Esophagus squamous epithelium (tissue), 5 donors: ENCODE results near the gene MRPL45. TPM values are rescaled to one million over a fixed set of nuclear protein-coding genes. Genes with fewer than 3 reads are reported as not detected.

Experiments used
- DNase-seq: peaks from one replicate; lab custom pipeline; 2025; lab: John Stamatoyannopoulos, UW
- H3K27ac ChIP-seq, 4 donors: fragments of 200-600 bp; sonication (generic); one replicate each; pipeline ENCODE4 v1.5.1; 2016 to 2019; ENCODE audit warnings: mild to moderate bottlenecking in 1 of 4
- H3K27me3 ChIP-seq, 4 donors: fragments of 200-600 bp; sonication (generic); 1 replicate in 3 of 4; 2 replicates in 1 of 4; pipeline versions ENCODE4 v1.5.1 to v1.6.0; 2017 to 2021; ENCODE audit warnings: antibody characterized with exemption in 1 of 4
- H3K36me3 ChIP-seq, 3 donors: fragments of 200-600 bp; sonication (generic); one replicate each; pipeline ENCODE4 v1.5.1; 2016 to 2019
- H3K4me1 ChIP-seq, 3 donors: fragments of 200-600 bp; sonication (generic); one replicate each; pipeline ENCODE4 v1.5.1; 2017 to 2019
- H3K4me3 ChIP-seq, 4 donors: fragments of 200-600 bp; sonication (generic); 1 replicate in 3 of 4; 2 replicates in 1 of 4; pipeline ENCODE4 v1.5.1; 2016 to 2019; ENCODE audit warnings: mild to moderate bottlenecking in 2 of 4, moderate library complexity in 1 of 4
- H3K9me3 ChIP-seq, 3 donors: fragments of 200-600 bp; sonication (generic); one replicate each; pipeline ENCODE4 v1.5.1; 2016 to 2019
- POLR2A ChIP-seq, 4 donors: fragments of 450-650 bp; IDR thresholded peaks; one replicate each; pipeline ENCODE4 v1.6.1; 2017; ENCODE audit warnings: antibody characterized with exemption in 4 of 4, mild to moderate bottlenecking in 4 of 4, moderate library complexity in 3 of 4
- WGBS, 2 donors: methylation state at CpG; one replicate each; pipeline ENCODE4 v1.1.5; 2018; 5-methylcytosine and 5-hydroxymethylcytosine counted together
- intact Hi-C: fragments of 100-400 bp; cut with DNase I; formaldehyde crosslinking; loops from one replicate; pipeline ENCODE4 v1.15.0; 2022
- total RNA-seq, 4 donors: library from RNA; depleted of rRNA; stranded (reverse); fragments of >200 nt; gene quantifications; one replicate each; pipeline ENCODE4 v1.1.0, GENCODE V29; 2016
- TF ChIP-seq, protein P1 (sequence below), 6 experiments: fragments of 450-650 bp in 4 of 6; fragments of 200-600 bp in 2 of 6; sonication (generic) in 2 of 6; IDR thresholded peaks; one replicate each; pipeline ENCODE4 v1.5.1; 2016 to 2019; ENCODE audit warnings: antibody characterized with exemption in 6 of 6, mild to moderate bottlenecking in 4 of 6, moderate library complexity in 4 of 6
- donor health status: DM: yes; HTN: yes; CAD: no.

Gene MRPL45
- total RNA-seq, 4 donors from 2014 or later, result 21.3 to 33.0 (median 29.9) TPM

DNA sequence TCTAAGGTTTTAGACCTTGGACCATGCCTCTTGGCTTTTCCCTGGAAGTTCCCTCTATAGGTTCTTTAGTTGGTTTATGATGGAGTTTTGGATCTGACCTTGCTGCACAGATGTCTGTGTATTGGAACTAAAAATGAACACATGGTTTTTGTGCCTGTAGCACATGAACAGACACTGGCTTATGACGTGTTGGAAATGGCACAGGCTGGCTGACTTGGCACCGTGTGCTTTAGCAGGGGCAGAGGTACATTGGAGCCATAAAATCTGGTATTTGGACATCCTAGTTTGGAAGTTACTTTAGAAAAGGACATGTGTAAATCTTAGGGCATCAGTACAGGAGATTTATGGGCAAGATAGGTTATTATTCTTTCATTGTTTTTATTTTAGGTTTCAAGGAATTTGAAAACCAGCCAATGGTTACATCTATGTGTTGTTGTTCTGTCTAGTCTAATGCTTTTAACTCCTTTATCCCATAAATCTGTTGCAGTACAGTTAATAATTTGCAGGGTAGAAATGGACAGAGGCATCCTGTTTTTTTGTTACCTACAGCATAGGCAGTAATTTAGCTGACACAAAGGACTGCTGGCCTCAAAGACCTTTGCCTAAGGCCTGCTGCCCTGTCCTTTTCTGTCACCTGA, 60.6 kb downstream of the MRPL45 start:
- Histone ChIP-seq H3K4me1 (peaks cover 22 to 89% (median 44%) of the 10 kb centered on the region in 3 donors), H3K27me3 (no peaks in the 10 kb centered on the region), H3K9me3 (no peaks in the 10 kb centered on the region), H3K4me3 (no peak overlapping the region), H3K27ac (peak overlapping the region in 2 of 4 donors; percentile 6 to 8), H3K36me3 (peaks cover 0 to 11% (median 0%) of the 10 kb centered on the region in 3 donors)
- 13 to 18% methylated on average over 1 to 2 of the region's 2 CpGs for WGBS, 2 donors
- no peak for DNase-seq
- intact Hi-C loops, result no loop called here
- TF ChIP-seq, protein P1, sequence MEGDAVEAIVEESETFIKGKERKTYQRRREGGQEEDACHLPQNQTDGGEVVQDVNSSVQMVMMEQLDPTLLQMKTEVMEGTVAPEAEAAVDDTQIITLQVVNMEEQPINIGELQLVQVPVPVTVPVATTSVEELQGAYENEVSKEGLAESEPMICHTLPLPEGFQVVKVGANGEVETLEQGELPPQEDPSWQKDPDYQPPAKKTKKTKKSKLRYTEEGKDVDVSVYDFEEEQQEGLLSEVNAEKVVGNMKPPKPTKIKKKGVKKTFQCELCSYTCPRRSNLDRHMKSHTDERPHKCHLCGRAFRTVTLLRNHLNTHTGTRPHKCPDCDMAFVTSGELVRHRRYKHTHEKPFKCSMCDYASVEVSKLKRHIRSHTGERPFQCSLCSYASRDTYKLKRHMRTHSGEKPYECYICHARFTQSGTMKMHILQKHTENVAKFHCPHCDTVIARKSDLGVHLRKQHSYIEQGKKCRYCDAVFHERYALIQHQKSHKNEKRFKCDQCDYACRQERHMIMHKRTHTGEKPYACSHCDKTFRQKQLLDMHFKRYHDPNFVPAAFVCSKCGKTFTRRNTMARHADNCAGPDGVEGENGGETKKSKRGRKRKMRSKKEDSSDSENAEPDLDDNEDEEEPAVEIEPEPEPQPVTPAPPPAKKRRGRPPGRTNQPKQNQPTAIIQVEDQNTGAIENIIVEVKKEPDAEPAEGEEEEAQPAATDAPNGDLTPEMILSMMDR (IDR thresholded peaks at IDR 0.05), result no peak
- TF ChIP-seq POLR2A (IDR thresholded peaks at IDR 0.05), result no peak

DNA sequence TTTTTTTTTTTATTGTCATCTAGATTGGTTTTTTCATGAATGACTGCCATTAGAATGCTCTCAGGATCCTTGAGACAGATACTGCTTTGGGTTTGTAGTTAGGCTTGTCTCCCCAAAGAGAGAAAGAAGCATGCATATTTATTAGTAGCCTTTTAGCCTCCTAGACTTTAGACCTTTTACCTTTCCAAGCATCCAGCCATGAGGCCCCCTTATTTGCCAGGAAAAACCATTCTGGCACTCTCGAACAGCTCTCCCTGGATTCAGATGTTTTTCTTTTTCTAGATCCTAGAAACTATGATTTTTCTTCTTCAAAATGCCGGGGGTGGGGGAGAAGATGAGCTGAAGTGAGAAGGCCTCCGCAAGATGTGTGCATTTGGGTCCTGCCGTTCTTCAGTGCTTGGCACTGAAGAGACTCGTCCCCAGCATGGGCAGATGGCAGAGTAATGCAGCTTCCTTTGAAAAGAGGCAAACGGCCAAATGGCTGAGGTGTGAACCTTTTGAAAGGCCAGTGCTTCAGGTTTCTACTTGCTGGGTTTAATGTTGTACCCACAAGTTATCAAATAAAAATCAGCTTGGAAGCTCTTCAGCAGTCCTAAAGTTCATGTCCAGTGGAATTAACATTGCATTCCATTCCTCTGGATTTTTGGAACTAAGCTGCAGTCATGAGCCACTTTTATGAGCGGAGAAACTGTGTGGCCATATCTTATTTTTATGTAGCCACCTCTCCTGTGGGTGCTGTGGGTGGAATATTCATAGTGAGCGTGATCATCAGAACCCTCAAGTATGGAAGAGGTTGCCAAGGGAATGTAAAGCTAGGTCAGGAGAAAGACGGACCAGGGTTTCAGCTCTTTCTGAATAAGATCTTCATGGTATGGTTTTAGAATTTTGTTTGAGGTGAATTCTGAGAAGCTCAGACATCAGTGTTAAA, 61.9 kb downstream of the MRPL45 start:
- no peak for DNase-seq
- H3K36me3 ChIP-seq, result peaks cover 0 to 24% (median 0%) of the 10 kb centered on the region in 3 donors
- intact Hi-C loops, result no loop called here
- no peaks in the 10 kb centered on the region for H3K9me3 ChIP-seq
- H3K27ac ChIP-seq, result peak overlapping the region in 2 of 4 donors; percentile 50 to 57
- WGBS, 2 donors, result 34 to 45% methylated on average over 9 of the region's 9 CpGs
- no peak for TF ChIP-seq POLR2A (IDR thresholded peaks at IDR 0.05)
- TF ChIP-seq, protein P1 (IDR thresholded peaks at IDR 0.05), result no peak
- no peak overlapping the region for H3K4me3 ChIP-seq
- H3K4me1 ChIP-seq, result peaks cover 12 to 76% (median 36%) of the 10 kb centered on the region in 3 donors
- no peaks in the 10 kb centered on the region for H3K27me3 ChIP-seq

DNA sequence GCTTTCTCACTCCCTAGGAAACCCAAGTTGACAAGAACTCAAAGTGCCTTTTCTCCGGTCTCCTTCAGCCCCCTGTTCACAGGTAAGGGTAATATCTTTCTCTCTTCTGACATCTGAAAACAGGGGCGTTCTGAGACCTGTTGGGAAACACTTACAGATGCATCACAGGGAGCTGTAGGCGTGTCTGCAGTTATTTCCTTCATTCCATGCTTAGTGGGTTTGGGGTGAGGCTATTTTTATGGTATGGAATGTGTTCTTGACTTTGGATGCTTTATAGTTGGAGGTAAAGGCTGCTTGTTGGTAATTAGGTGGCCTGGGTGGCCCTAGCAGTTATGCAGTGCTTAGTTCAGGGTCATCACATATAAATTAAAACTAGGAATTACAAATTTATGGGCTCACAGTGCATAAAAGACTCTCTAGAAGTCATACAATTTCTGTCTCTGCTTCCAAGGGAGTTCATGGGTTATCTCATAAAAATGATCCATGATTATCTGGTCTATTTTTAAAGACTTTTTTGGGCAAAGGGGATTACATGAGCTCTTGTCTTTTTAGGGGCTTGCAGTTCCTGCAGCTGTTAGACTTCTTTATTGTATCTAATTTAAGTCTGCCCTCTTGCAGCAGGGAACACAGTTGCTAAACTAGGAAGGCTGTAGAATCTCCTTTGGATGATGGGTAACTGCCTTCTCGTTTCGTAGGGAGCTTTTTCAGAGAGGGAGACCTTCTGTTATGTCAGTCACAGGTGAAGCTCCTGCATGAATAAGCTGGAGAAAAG, 64.9 kb downstream of the MRPL45 start:
- H3K36me3 ChIP-seq, result peaks cover 0 to 54% (median 0%) of the 10 kb centered on the region in 3 donors
- H3K4me1 ChIP-seq, result peaks cover 5 to 46% (median 11%) of the 10 kb centered on the region in 3 donors
- no peak overlapping the region for H3K4me3 ChIP-seq
- no peaks in the 10 kb centered on the region for H3K9me3 ChIP-seq
- DNase-seq, result no peak
- no peak overlapping the region for H3K27ac ChIP-seq
- TF ChIP-seq, protein P1 (IDR thresholded peaks at IDR 0.05), result no peak
- no peak for TF ChIP-seq POLR2A (IDR thresholded peaks at IDR 0.05)
- WGBS, 2 donors, result 72 to 80% methylated on average over 5 of the region's 5 CpGs
- intact Hi-C loops, result no loop called here
- H3K27me3 ChIP-seq, result no peaks in the 10 kb centered on the region

DNA sequence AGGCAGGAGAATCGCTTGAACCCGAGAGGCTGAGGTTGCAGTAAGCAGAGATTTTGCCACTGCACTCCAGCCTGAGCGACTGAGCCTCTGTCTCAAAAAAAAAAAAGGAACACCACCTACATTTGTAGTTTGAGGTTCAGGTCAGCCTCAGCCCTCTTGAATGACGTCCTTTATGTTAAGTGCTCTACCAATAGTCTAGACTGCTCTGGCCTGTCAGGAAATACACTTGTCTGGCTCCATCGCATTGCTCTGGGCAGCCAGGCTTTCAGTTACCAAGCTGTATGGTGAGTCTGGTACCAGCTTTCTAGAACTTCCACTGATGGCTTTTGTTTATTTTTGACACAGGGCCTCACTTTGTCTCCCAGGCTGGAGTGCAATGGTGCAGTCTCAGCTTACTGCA, 66.0 kb downstream of the MRPL45 start:
- TF ChIP-seq, protein P1 (IDR thresholded peaks at IDR 0.05), result no peak
- no peak for TF ChIP-seq POLR2A (IDR thresholded peaks at IDR 0.05)
- H3K4me1 ChIP-seq, result peaks cover 5 to 35% (median 7%) of the 10 kb centered on the region in 3 donors
- peaks cover 5 to 65% (median 5%) of the 10 kb centered on the region in 3 donors for H3K36me3 ChIP-seq
- no peaks in the 10 kb centered on the region for H3K27me3 ChIP-seq
- H3K9me3 ChIP-seq, result no peaks in the 10 kb centered on the region
- intact Hi-C loops, result no loop called here
- no peak overlapping the region for H3K27ac ChIP-seq
- WGBS, 2 donors, result 91 to 96% methylated on average over 5 of the region's 5 CpGs
- no peak for DNase-seq
- no peak overlapping the region for H3K4me3 ChIP-seq
